Measurements from ENCODE around the gene CLIC4.

DNA sequence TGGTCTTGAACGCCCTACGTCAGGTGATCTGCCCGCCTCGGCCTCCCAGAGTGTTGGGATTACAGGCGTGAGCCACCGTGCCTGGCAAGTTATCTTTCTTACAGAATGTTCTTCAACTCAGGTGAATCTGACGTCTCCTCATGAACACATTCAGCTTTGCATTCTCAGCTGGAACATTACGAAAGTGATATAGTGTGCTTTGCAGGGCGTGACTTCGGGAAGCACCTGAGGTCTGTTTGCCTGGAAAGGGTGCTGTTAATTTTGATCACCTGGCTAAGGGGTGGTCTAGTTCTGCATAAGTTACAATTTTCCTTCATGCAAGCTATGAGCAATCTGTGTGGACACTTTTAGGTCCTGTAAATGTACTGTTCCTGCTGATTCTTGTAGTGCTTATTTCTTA lies 16.3 kb upstream of the CLIC4 start:
- TF ChIP-seq JUN (CRISPR knock-in tag; IDR thresholded peaks at IDR 0.05) = no peak
- TF ChIP-seq KAT7 (CRISPR knock-in tag; IDR thresholded peaks at IDR 0.05; ENCODE audit: borderline replicate concordance) = no peak
- no peak for TF ChIP-seq ZNF121 (CRISPR knock-in tag; IDR thresholded peaks at IDR 0.05)
- TF ChIP-seq, protein P1, sequence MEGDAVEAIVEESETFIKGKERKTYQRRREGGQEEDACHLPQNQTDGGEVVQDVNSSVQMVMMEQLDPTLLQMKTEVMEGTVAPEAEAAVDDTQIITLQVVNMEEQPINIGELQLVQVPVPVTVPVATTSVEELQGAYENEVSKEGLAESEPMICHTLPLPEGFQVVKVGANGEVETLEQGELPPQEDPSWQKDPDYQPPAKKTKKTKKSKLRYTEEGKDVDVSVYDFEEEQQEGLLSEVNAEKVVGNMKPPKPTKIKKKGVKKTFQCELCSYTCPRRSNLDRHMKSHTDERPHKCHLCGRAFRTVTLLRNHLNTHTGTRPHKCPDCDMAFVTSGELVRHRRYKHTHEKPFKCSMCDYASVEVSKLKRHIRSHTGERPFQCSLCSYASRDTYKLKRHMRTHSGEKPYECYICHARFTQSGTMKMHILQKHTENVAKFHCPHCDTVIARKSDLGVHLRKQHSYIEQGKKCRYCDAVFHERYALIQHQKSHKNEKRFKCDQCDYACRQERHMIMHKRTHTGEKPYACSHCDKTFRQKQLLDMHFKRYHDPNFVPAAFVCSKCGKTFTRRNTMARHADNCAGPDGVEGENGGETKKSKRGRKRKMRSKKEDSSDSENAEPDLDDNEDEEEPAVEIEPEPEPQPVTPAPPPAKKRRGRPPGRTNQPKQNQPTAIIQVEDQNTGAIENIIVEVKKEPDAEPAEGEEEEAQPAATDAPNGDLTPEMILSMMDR (IDR thresholded peaks at IDR 0.05) = no peak
- no peak for TF ChIP-seq ZNF317 (CRISPR knock-in tag; IDR thresholded peaks at IDR 0.05; ENCODE audit: borderline replicate concordance, low read depth)
- no peak for TF ChIP-seq FOXP4 (CRISPR knock-in tag; IDR thresholded peaks at IDR 0.05)
- TF ChIP-seq ZNF532 (CRISPR knock-in tag; IDR thresholded peaks at IDR 0.05; ENCODE audit: borderline replicate concordance) = no peak
- TF ChIP-seq ZNF263 (CRISPR knock-in tag; IDR thresholded peaks at IDR 0.05; ENCODE audit: low read depth) = no peak
- no peak for TF ChIP-seq NR3C1 (CRISPR knock-in tag; conservative IDR thresholded peaks at IDR 0.05; ENCODE audit: low read depth)
